ENCODE results near the gene PLOD2. TPM values are rescaled to one million over a fixed set of nuclear protein-coding genes. Genes with fewer than 3 reads are reported as not detected.

Gene PLOD2
- total RNA-seq, 1 donor from 2014 or later: 54.9 TPM

DNA sequence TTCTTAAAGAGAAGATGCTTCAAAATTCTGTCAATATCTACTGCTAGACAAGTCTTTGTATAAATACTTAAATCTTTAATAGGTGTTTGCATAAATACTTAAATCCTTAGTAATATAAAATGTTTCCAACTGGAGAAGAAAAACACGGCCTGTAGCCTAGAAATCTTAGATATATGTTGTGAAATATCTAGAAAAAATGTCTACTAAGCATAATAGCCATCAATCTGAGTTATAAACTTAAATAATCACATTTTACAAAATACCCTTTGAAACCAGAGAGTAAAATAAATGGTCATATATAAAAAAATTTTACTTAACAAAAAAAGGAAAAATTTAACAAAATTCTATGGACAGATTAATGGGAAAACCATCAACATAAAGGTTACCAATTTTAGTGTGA lies 73.9 kb downstream of the PLOD2 start:
- no peak for DNase-seq (ENCODE audit: low spot score, unreplicated experiment)
- no peaks in the 10 kb centered on the region for H3K9me3 Mint-ChIP-seq (ENCODE audit: low read depth)
- no peaks in the 10 kb centered on the region for H3K27me3 Mint-ChIP-seq
- peaks cover 2% of the 10 kb centered on the region for H3K36me3 Mint-ChIP-seq (ENCODE audit: insufficient read depth)
- no peak overlapping the region for H3K27ac Mint-ChIP-seq
- H3K4me1 Mint-ChIP-seq (ENCODE audit: low read depth): peaks cover 22% of the 10 kb centered on the region
- H3K4me3 Mint-ChIP-seq (ENCODE audit: low read depth): no peak overlapping the region
- TF ChIP-seq, protein P1, sequence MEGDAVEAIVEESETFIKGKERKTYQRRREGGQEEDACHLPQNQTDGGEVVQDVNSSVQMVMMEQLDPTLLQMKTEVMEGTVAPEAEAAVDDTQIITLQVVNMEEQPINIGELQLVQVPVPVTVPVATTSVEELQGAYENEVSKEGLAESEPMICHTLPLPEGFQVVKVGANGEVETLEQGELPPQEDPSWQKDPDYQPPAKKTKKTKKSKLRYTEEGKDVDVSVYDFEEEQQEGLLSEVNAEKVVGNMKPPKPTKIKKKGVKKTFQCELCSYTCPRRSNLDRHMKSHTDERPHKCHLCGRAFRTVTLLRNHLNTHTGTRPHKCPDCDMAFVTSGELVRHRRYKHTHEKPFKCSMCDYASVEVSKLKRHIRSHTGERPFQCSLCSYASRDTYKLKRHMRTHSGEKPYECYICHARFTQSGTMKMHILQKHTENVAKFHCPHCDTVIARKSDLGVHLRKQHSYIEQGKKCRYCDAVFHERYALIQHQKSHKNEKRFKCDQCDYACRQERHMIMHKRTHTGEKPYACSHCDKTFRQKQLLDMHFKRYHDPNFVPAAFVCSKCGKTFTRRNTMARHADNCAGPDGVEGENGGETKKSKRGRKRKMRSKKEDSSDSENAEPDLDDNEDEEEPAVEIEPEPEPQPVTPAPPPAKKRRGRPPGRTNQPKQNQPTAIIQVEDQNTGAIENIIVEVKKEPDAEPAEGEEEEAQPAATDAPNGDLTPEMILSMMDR (IDR thresholded peaks at IDR 0.05; ENCODE audit: unreplicated experiment): no peak

DNA sequence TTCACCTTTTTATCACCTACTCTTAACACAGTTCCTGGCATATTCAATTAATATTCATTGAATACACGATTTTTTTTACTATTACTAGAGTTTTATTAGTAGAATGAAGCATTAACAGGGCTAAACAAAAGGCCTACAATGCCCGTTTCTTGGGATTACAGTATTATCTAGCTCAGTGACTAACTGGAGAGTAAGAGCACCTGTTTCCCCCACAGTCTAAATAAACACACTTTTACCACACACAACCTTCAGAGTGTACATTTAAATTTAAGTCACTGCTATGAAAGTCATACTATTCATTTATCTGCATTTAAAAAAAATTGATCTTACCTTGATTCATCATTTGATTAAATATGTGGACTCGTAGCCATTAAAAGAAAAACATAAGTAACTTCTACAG lies 74.8 kb downstream of the PLOD2 start:
- H3K36me3 Mint-ChIP-seq (ENCODE audit: insufficient read depth): peaks cover 2% of the 10 kb centered on the region
- DNase-seq (ENCODE audit: low spot score, unreplicated experiment): no peak
- H3K9me3 Mint-ChIP-seq (ENCODE audit: low read depth): no peaks in the 10 kb centered on the region
- no peaks in the 10 kb centered on the region for H3K27me3 Mint-ChIP-seq
- H3K4me3 Mint-ChIP-seq (ENCODE audit: low read depth): no peak overlapping the region
- H3K27ac Mint-ChIP-seq: no peak overlapping the region
- TF ChIP-seq, protein P1 (IDR thresholded peaks at IDR 0.05; ENCODE audit: unreplicated experiment): no peak
- H3K4me1 Mint-ChIP-seq (ENCODE audit: low read depth): peaks cover 14% of the 10 kb centered on the region

DNA sequence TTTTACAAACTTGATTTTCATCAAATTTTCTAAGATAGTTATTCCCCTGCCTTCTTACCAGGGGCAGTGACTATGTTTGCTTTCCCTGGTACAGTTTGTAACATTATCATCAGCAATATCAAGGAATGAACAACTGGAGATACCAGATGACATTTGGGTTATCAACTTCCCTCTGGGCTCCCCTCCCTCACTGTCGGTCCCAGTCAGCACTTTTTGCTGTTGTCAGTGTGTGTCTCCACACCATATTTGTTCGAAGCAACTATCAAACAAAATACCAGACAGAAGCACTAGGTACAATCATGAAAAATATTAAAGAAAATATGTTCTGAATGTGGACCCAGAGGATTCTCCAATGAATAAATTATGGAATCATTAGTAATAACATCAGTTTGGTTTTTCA lies 75.3 kb downstream of the PLOD2 start:
- DNase-seq (ENCODE audit: low spot score, unreplicated experiment): no peak
- Mint-ChIP-seq H3K27ac (peak overlapping the region; percentile 16), H3K36me3 (ENCODE audit: insufficient read depth) (peaks cover 4% of the 10 kb centered on the region), H3K9me3 (ENCODE audit: low read depth) (no peaks in the 10 kb centered on the region), H3K4me3 (ENCODE audit: low read depth) (no peak overlapping the region), H3K27me3 (no peaks in the 10 kb centered on the region), H3K4me1 (ENCODE audit: low read depth) (peaks cover 10% of the 10 kb centered on the region)
- TF ChIP-seq, protein P1 (IDR thresholded peaks at IDR 0.05; ENCODE audit: unreplicated experiment): no peak

DNA sequence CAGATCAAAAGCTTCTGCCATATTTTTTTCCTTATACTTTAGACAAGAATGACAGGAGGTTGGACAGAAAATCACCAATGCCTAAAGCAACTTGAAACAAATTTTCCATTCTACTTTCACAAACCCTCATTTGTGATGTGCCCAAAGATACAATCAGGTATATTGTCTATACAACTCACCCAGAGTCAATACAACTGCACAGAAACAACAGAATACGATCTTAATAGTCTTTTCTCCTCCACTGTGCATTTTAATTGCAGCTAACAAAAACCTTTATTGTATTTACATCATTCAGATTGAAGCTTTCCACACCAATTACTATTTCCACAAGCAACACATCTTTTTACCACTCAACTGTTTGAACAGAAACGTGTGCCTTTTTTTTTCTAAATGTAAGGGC lies 80.4 kb downstream of the PLOD2 start:
- H3K4me1 Mint-ChIP-seq (ENCODE audit: low read depth): peaks cover under 1% of the 10 kb centered on the region
- no peak for DNase-seq (ENCODE audit: low spot score, unreplicated experiment)
- no peaks in the 10 kb centered on the region for H3K9me3 Mint-ChIP-seq (ENCODE audit: low read depth)
- TF ChIP-seq, protein P1 (IDR thresholded peaks at IDR 0.05; ENCODE audit: unreplicated experiment): no peak
- H3K27me3 Mint-ChIP-seq: no peaks in the 10 kb centered on the region
- no peak overlapping the region for H3K4me3 Mint-ChIP-seq (ENCODE audit: low read depth)
- no peak overlapping the region for H3K27ac Mint-ChIP-seq
- peaks cover 16% of the 10 kb centered on the region for H3K36me3 Mint-ChIP-seq (ENCODE audit: insufficient read depth)

DNA sequence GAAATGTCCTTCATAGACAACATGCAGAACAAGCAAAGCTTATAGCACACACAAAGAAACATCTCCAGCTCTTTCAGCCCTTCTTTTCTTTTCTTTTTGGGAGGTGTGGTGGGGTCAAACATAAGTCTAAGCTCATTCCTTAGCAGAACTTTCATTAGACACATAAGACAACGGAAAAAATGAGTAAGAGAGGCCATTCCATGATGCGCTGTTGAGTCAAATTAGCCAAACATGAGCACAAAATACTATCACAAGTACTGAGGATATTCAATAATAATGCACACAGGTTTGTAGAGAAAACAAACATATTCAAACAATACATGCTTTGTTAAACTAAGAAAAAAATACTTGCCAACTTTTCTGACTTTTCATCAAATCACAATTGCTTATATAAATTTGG lies 83.0 kb downstream of the PLOD2 start:
- Mint-ChIP-seq H3K9me3 (ENCODE audit: low read depth) (no peaks in the 10 kb centered on the region), H3K4me1 (ENCODE audit: low read depth) (no peaks in the 10 kb centered on the region), H3K4me3 (ENCODE audit: low read depth) (no peak overlapping the region), H3K36me3 (ENCODE audit: insufficient read depth) (peaks cover 16% of the 10 kb centered on the region), H3K27ac (peak overlapping the region; percentile 57), H3K27me3 (no peaks in the 10 kb centered on the region)
- TF ChIP-seq, protein P1 (IDR thresholded peaks at IDR 0.05; ENCODE audit: unreplicated experiment): no peak
- no peak for DNase-seq (ENCODE audit: low spot score, unreplicated experiment)
